Motor neuron (in vitro differentiated cells): ENCODE data around the gene MRI1. TPM values are rescaled to one million over a fixed set of nuclear protein-coding genes. Genes with fewer than 3 reads are reported as not detected.
A peak's percentile ranks its signal among the peaks of the same experiment; 100 is the strongest.
"Not testable (repeated sequence)": the region's sequence is repeated elsewhere in the genome, so short reads cannot be mapped to it uniquely, and the experiment has no call there.

Source experiments
- ATAC-seq, 8 experiments: fragments of 200-7000 bp; cut with Tn5 transposase; replicated peaks in 6 of 8; 2 replicates each; pipeline ENCODE4 v1.8.0; 2021; ENCODE audit warnings: mild to moderate bottlenecking in 8 of 8, moderate library complexity in 8 of 8
- H3K27ac ChIP-seq, 2 donors: fragments of 250-450 bp; sonication (Bioruptor Pico); 2 replicates each; pipeline ENCODE4 v1.9.0; 2021; ENCODE audit warnings: antibody characterized with exemption in 2 of 2, mild to moderate bottlenecking in 2 of 2, moderate library complexity in 1 of 2
- H3K4me1 ChIP-seq, 2 donors: fragments of 250-450 bp; sonication (Bioruptor Pico); replicated peaks in 1 of 2; 2 replicates each; pipeline ENCODE4 v1.6.1; 2021; ENCODE audit warnings: antibody characterized with exemption in 2 of 2, mild to moderate bottlenecking in 2 of 2, moderate library complexity in 1 of 2
- H3K4me3 ChIP-seq, 5 donors: fragments of 250-450 bp; sonication (Bioruptor Pico); 2 replicates each; pipeline ENCODE4 v1.9.0; 2021; ENCODE audit warnings: antibody characterized with exemption in 5 of 5, mild to moderate bottlenecking in 5 of 5, moderate library complexity in 4 of 5
- WGBS, 10 experiments: fragments of 450-650 bp; shearing (Covaris generic); methylation state at CpG; one replicate each; pipeline ENCODE4 v1.0.0; 2022; 5-methylcytosine and 5-hydroxymethylcytosine counted together
- in situ Hi-C, 9 experiments: fragments of 400-800 bp; cut with MboI; loops; one replicate each; pipeline ENCODE4 v1.15.0; 2021; ENCODE audit warnings: low sequenced_read_pairs in 9 of 9, low pct_unique_long_range_greater_than_20kb in 2 of 9; ENCODE audit not compliant: unreplicated experiment in 9 of 9
- total RNA-seq, 8 experiments: library from RNA; unstranded; fragments of 300-600 nt; gene quantifications; 2 replicates each; pipeline versions ENCODE4 v1.2.3 to v1.2.4, GENCODE V29; 2022

Gene MRI1
- total RNA-seq, 8 experiments from 2014 or later, result 12.2 to 40.1 (median 20.5) TPM

DNA sequence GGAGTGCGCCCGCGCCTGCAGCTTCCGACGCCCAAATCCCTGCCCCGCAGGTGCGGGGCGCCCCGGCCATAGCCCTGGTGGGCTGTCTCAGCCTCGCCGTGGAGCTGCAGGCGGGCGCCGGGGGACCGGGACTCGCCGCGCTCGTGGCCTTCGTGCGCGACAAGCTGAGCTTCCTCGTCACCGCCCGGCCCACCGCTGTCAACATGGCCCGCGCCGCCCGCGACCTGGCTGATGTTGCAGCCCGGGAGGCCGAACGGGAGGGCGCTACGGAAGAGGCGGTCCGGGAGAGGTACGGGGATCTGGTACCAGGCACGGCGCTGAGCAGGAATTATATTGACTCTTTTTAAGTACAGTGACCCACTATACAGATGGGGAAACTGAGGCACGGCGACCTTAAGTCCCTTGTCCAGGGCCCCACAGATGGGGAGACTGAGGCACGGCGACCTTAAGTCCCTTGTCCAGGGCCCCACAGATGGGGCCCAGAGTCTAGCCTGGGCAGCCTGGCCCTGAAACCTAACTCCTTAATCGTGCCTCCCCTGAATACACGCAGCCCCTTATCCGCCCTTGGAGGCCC lies 586 bp downstream of the MRI1 start:
- Histone ChIP-seq H3K27ac (peak overlapping the region in 1 of 2 donors; percentile 24), H3K4me3 (peak overlapping the region; percentile 44 to 94 (median 83)), H3K4me1 (peaks cover 5 to 7% of the 10 kb centered on the region in 2 donors)
- in situ Hi-C loops, result no loop called here
- peak; percentile 56 to 72 (median 61) for ATAC-seq
- 0 to 50% (median 2%) methylated on average over 1 to 14 of the region's 48 CpGs; no CpG with 5 or more reads in 2 of the 10 experiments for WGBS, 10 experiments

DNA sequence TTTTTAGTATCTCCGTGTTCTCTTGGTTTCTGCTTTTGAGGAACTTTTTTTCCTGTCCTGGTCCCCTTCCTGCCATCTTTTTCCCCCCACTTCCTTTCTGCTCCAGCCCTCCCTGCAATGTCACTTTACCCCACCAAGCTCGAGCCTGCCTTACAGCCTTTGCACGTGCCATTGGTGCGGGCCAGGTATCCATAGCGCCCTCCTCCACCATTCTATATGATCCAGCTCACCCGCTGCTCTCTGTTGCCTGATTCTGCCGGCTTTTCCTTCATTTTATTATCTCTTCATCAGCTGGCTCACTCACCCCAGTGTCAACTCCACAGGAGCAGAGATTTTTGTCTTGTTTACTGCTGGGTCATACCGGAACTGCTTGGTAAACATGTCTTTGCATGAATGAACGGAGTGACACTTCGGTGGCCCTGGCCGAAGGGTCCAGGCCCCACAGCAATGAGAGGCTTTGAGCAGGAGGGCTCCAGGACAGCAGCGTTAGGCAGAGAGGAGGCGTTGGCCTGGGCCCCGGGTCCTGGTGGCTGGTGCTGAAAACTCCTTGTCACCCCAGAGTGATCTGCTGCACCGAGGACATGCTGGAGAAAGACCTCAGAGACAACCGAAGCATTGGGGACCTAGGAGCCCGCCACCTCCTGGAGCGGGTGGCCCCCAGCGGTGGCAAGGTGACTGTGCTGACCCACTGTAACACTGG lies 1.2 kb downstream of the MRI1 start:
- no peak overlapping the region for H3K27ac ChIP-seq
- peak in 4 of 8 experiments; percentile 4 to 51 (median 12) for ATAC-seq
- peak overlapping the region; percentile 44 to 94 (median 83) for H3K4me3 ChIP-seq
- in situ Hi-C loops, result no loop called here
- 0 to 71% (median 20%) methylated on average over 1 to 12 of the region's 19 CpGs; no CpG with 5 or more reads in 1 of the 10 experiments for WGBS, 10 experiments
- peaks cover 5 to 7% of the 10 kb centered on the region in 2 donors for H3K4me1 ChIP-seq

DNA sequence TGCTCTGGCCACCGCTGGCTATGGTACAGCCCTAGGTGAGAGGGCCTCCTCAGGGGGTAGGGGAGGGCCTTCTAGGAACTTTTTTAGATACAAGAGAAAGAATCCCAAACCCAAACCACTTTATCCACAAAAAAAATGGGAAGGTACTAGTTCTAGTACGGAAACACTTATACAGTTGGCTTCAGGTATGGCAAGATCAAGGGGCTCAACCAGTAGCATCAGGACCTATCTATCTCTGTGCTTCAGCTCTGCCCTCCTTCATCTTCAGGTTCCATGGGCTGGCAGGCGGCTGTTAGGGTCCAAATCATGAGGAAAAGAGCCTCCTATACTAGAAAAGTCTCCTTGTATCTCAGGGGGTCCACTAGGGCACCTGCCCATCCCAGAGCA lies 1.8 kb downstream of the MRI1 start:
- 80 to 100% (median 100%) methylated on average over 1 to 2 of the region's 3 CpGs; no CpG with 5 or more reads in 6 of the 10 experiments for WGBS, 10 experiments
- in situ Hi-C loops, result no loop called here
- H3K27ac ChIP-seq, result no peak overlapping the region
- ATAC-seq, result no peak
- H3K4me1 ChIP-seq, result peaks cover 5 to 7% of the 10 kb centered on the region in 2 donors
- H3K4me3 ChIP-seq, result no peak overlapping the region

DNA sequence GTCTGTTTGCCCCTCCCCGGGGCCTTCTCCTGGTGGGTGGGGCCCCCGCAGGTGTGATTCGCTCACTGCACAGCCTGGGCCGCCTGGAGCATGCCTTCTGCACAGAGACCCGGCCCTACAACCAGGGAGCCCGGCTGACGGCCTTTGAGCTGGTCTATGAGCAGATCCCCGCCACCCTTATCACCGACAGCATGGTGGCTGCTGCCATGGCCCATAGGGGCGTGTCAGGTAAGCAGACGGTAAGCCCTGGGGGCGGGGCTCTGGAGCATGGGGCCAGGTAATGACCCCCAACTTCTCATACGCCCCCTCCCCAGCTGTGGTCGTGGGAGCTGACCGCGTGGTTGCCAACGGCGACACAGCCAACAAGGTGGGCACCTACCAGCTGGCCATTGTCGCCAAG lies 4.2 kb downstream of the MRI1 start:
- 95 to 100% methylated on average over 3 to 5 of the region's 19 CpGs; no CpG with 5 or more reads in 8 of the 10 experiments for WGBS, 10 experiments
- in situ Hi-C loops, result no loop called here
- H3K4me1 ChIP-seq, result peaks cover 5 to 7% of the 10 kb centered on the region in 2 donors
- ATAC-seq, result no peak
- H3K4me3 ChIP-seq, result no peak overlapping the region
- no peak overlapping the region for H3K27ac ChIP-seq

DNA sequence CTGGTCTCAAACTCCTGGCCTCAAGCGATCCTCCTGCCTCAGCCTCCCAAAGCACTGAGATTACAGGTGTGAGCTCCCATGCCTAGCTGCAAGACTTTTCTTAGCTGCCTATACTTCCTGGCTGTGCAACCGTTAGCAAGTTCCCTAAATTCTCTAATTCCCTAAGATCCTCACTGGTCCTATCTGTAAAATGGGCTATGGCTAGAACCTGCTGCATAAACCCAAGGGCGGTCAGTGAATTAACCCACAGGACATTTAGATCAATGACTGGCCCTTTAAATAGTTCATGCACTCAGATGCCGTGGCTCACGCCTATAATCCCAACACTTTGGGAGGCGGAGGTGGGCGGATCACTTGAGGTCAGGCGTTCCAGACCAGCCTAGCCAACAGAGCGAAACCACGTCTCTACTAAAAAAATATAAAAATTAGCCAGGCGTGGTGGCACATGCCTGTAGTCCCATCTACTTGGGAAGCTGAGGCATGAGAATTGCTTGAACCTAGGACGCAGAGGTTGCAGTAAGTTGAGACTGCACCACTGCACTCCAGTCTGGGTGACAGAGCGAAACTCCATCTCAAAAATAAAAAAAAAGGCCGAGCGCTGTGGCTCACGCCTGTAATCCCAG lies 5.8 kb downstream of the MRI1 start:
- ATAC-seq, result no peak
- 59 to 100% (median 91%) methylated on average over 1 to 12 of the region's 16 CpGs; no CpG with 5 or more reads in 2 of the 10 experiments for WGBS, 10 experiments

DNA sequence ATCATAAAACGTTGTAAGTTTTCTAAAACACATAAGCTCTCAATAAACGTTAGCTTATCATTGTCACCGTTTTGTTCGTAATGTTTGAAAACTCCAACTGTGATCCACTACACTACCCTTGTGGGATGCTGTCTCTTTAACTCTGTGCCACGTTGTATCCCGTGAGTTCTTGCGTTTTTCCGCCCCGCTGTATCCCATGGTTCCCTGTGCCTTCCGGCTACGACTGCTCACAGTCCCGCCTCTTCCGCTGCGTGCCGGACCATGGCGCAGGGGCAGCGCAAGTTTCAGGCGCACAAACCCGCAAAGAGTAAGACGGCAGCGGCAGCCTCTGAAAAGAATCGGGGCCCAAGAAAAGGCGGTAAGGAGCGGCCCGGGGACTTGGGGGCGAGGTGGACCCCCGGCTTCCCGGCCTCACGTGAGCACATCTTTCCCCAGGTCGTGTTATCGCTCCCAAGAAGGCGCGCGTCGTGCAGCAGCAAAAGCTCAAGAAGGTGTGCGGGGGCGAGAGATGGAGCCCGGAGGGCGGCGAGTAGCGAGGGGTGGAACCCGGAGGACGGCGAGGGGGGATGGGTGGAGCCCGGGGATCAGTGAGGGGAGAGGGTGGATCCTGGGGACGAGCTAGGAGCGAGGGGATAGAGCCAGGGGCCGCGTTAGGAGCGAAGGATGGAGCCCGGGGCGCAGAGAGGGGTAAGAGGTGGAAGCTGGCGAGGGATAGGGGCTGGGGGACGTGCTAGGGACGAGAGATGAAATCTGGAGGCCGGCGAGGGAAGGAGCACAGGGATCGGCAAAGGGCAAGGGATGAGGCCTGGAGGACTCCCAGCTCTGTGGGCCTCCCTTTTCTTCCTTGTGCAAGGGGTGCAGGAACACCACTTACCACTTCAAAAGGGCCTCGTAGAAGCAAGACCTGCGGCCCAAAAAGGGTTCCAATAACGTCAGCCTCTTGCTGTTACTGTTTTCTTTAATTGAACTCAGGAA lies 10.2 kb downstream of the MRI1 start, which contains the start of gene C19orf53:
Gene C19orf53, plus strand, starts transcription at position 240 of the 975 bp plus-strand sequence. Its CDS starts 22 bp downstream, at position 262.
- peak within 1 kb of the TSS; percentile 58 to 98 (median 95) for H3K4me3 ChIP-seq
- 0 to 5% (median 0%) methylated on average over 1 to 15 of the region's 61 CpGs; no CpG with 5 or more reads in 1 of the 10 experiments for WGBS, 10 experiments
- in situ Hi-C loops, result no loop called here
- peaks cover 4 to 7% of the 10 kb centered on the region in 2 donors for H3K4me1 ChIP-seq
- ATAC-seq, result peak; percentile 97 to 99 (median 98)
- peak within 1 kb of the TSS; percentile 84 to 87 for H3K27ac ChIP-seq

More for the DNA sequence above, 5.8 kb downstream of the MRI1 start:
- Histone ChIP-seq H3K4me3 (no peak overlapping the region), H3K4me1 (peaks cover 3 to 4% of the 10 kb centered on the region in 2 donors), H3K27ac (no peak overlapping the region)
- in situ Hi-C loops, result no loop called here

DNA sequence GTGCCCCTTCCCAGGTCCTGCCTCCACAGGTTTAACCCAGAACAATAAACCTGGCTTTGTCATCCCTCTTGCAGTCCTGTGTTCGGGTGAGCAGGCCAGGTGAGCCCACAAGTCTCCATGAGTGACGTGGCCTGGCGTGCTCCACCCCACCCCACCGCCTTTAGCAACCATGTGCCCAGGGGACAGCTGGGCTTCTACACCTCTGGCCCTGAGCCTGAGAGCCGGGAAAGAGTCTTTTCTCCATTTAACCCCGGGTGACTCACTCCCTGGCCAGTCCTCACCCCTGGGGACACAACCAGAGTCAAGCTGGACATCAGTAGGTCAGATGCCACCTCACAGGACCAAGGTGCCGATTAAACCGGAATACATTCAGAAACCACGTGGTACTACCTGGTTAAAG lies 14.1 kb downstream of the MRI1 start:
- H3K4me1 ChIP-seq, result peaks cover 13% of the 10 kb centered on the region in 2 donors
- in situ Hi-C loops, result no loop called here
- H3K27ac ChIP-seq, result no peak overlapping the region
- no peak for ATAC-seq
- WGBS, 10 experiments, result 40 to 100% (median 88%) methylated on average over 1 to 6 of the region's 9 CpGs; no CpG with 5 or more reads in 4 of the 10 experiments
- H3K4me3 ChIP-seq, result no peak overlapping the region

DNA sequence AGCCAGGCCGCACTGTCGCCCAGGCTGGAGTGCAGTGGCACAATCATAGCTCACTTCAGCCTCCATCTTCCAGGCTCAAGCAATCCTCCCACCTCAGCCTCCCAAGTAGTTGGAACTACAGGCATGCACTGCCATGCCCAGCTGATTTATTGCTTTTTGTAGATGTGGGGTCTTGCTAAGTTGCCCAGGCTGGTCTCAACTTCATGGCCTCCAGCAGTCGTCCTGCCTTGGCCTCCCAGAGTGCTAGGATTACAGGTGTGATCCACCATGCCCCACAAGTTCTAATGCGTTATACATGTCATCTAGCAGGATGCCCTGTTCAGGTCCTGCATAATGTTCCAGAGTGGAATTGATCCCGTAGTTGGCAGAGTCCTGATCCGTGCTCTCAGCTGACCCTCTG lies 14.5 kb downstream of the MRI1 start:
- in situ Hi-C loops, result no loop called here
- H3K27ac ChIP-seq, result no peak overlapping the region
- H3K4me3 ChIP-seq, result no peak overlapping the region
- ATAC-seq, result no peak
- WGBS, 10 experiments, result 60 to 100% (median 95%) methylated on average over 1 to 5 of the region's 6 CpGs; no CpG with 5 or more reads in 2 of the 10 experiments
- peaks cover 13% of the 10 kb centered on the region in 2 donors for H3K4me1 ChIP-seq

DNA sequence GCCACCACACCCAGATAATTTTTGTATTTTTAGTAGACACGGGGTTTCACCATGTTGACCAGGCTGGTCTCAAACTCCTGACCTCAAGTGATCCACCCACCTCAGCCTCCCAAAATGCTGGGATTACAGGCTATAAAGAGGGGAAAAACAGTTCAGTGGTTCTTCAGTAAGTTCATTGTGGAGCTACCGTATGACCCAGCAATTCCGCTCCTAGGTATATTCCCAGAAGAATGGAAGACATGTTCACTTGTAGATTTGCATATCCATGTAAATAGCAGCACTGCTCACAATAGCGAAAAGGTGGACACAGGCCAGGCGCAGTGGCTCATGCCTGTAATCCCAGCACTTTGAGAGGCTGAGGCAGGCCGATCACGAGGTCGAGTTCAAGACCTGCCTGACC lies 15.5 kb downstream of the MRI1 start:
- in situ Hi-C loops, result loop anchor here in 1 of 9 experiments (10.0 kb wide), 1 partner anchor 85 kb away; no protein-coding TSS in a partner anchor

DNA sequence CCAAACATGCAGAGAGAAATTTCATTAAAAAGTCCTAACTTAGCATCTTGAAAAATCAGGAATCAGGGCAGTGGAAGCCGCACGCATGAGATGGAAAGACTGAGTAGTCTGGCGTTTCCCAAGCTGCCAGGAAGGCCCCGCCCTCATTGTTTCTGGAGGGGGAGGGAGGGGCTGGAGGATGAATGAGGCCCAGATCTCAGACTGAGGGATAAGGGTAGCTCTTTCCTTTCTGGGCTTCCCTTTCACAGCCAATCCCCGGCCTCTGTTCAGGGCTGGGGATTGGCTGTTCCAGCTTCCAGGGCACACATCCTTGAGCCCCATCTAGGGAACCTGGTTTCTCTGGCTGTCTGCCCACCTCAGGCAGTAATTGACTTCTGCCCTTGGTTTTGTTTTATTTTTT lies 17.2 kb downstream of the MRI1 start:
- peak; percentile 66 to 95 (median 77) for ATAC-seq
- Histone ChIP-seq H3K4me3 (no peak overlapping the region), H3K4me1 (peaks cover 6 to 14% of the 10 kb centered on the region in 2 donors), H3K27ac (no peak overlapping the region)
- WGBS, 10 experiments, result 0 to 3% (median 1%) methylated on average over 1 to 5 of the region's 5 CpGs; no CpG with 5 or more reads in 6 of the 10 experiments
- in situ Hi-C loops, result loop anchor here in 1 of 9 experiments (10.0 kb wide), 1 partner anchor 83 kb away; no protein-coding TSS in a partner anchor

More for the DNA sequence above, 15.5 kb downstream of the MRI1 start:
- not testable (repeated sequence) for H3K27ac ChIP-seq, ATAC-seq, H3K4me3 ChIP-seq
- WGBS, 10 experiments, result 40 to 100% (median 94%) methylated on average over 1 to 5 of the region's 8 CpGs; no CpG with 5 or more reads in 2 of the 10 experiments
- H3K4me1 ChIP-seq, result peaks cover 13% of the 10 kb centered on the region in 2 donors

DNA sequence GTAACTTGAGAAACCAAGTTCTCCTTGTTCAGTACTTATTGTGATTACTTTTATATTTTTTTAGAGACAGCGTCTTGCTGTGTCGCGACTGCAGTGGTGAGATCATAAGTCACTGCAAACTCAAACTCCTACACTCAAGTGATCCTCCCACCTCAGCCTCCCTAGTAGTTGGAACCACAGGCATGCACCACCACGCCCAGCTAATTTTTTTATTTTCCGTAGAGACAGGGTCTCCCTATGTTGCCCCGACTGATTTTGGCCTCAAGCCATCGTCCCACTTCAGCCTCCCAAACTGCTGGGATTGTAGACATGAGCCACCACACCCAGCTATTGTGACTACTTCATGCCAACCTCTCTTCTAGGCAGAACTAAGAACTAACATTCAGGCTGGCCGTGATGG lies 18.2 kb downstream of the MRI1 start:
- H3K27ac ChIP-seq, result no peak overlapping the region
- ATAC-seq, result no peak
- peaks cover 6 to 14% of the 10 kb centered on the region in 2 donors for H3K4me1 ChIP-seq
- H3K4me3 ChIP-seq, result no peak overlapping the region
- in situ Hi-C loops, result loop anchor here in 1 of 9 experiments (10.0 kb wide), 1 partner anchor 82 kb away; no protein-coding TSS in a partner anchor
- WGBS, 10 experiments, result 39 to 100% (median 89%) methylated on average over 2 to 8 of the region's 8 CpGs; no CpG with 5 or more reads in 1 of the 10 experiments
